Measurements from ENCODE around the gene CCT7.
A peak's percentile ranks its signal among the peaks of the same experiment; 100 is the strongest.

Gene CCT7

DNA sequence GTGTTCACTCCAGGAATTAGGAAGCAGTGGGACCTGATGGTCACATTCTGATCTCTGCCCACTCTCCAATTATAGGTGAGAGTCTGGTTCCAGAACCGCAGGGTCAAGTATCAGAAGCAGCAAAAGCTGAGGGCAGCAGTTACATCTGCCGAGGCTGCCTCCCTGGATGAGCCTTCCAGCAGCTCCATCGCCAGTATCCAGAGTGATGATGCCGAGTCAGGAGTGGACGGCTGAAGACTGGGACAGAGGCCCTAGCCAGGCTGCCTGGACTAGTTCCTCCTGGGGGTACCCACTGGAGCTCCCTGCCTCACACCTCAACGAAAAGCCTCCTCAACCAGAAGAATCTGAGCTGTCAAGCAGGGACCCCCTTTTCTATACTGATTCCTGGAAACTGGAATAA is 23.4 kb upstream of the CCT7 start:
- TF ChIP-seq, protein P1, sequence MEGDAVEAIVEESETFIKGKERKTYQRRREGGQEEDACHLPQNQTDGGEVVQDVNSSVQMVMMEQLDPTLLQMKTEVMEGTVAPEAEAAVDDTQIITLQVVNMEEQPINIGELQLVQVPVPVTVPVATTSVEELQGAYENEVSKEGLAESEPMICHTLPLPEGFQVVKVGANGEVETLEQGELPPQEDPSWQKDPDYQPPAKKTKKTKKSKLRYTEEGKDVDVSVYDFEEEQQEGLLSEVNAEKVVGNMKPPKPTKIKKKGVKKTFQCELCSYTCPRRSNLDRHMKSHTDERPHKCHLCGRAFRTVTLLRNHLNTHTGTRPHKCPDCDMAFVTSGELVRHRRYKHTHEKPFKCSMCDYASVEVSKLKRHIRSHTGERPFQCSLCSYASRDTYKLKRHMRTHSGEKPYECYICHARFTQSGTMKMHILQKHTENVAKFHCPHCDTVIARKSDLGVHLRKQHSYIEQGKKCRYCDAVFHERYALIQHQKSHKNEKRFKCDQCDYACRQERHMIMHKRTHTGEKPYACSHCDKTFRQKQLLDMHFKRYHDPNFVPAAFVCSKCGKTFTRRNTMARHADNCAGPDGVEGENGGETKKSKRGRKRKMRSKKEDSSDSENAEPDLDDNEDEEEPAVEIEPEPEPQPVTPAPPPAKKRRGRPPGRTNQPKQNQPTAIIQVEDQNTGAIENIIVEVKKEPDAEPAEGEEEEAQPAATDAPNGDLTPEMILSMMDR (IDR thresholded peaks at IDR 0.05) = no peak
- no peak for DNase-seq
- Histone ChIP-seq H3K9me3 (no peaks in the 10 kb centered on the region), H3K36me3 (no peaks in the 10 kb centered on the region), H3K27me3 (no peaks in the 10 kb centered on the region), H3K4me3 (no peak overlapping the region), H3K4me1 (peaks cover 0 to 36% (median 21%) of the 10 kb centered on the region in 4 donors), H3K27ac (no peak overlapping the region)
- intact Hi-C loops (cut with DNase I; ENCODE audit: low total_unique reads) = no loop called here

DNA sequence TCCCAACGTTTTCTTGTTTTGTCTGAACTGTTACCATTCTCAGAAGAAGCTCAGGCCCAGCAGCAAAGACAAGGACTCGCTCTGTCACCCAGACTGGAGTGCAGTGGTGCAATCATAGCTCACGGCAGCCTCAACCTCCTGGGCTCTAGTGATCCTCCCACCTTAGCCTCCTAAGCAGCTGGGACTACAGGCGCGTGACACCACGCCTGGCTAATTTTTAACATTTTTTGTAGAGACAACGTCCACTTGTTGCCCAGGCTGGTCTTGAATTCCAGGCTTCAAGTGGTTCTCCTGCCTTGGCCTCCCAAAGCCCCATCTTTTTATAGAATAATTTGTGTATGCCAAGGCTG is 22.0 kb upstream of the CCT7 start:
- Histone ChIP-seq H3K4me3 (no peak overlapping the region), H3K27me3 (no peaks in the 10 kb centered on the region), H3K9me3 (no peaks in the 10 kb centered on the region), H3K27ac (peak overlapping the region; percentile 71 to 73), H3K36me3 (no peaks in the 10 kb centered on the region), H3K4me1 (peaks cover 0 to 36% (median 21%) of the 10 kb centered on the region in 4 donors)
- no peak for DNase-seq
- TF ChIP-seq, protein P1 (IDR thresholded peaks at IDR 0.05) = no peak
- intact Hi-C loops (cut with DNase I; ENCODE audit: low total_unique reads) = loop anchor here (2.0 kb wide), 1 partner anchor 35 kb away; no protein-coding TSS in a partner anchor

DNA sequence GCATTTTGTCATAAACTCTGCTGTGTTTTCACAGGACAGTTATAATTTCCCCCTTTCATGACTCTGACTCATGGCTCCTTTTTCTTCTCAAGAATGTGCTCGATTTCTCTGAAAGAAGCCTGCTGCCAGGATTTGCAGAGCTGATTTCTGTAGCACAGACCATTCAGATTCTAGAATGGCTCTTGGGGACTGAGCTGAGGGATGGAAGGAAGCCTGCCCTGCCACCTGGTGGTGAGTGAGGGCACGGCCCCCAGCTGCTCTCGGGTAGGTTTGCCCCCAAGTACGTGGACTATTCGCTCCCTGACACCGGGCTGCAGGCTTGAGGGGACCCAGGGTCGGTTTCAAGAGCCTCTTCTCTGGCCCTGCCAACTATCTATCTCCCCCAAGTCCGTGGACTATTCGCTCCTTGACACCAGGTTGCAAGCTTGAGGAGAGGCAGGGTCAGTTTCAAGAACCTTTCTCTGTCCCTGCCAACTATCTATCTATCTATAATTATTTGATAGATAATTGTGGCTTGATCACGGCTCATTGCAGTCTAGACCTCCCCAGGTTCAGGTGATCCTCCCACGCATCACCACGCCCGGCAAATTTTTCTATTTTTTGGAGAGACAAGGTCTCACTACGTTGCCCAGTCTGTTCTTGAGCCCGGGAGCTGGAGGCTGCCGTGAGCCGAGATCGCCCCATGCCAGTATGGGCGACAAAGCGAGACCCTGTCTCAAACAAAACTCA is 21.5 kb upstream of the CCT7 start:
- TF ChIP-seq, protein P1 (IDR thresholded peaks at IDR 0.05) = peak; percentile 92 to 95
- Histone ChIP-seq H3K27me3 (no peaks in the 10 kb centered on the region), H3K36me3 (no peaks in the 10 kb centered on the region), H3K27ac (peak overlapping the region; percentile 71 to 73), H3K4me3 (no peak overlapping the region), H3K4me1 (peaks cover 0 to 36% (median 21%) of the 10 kb centered on the region in 4 donors), H3K9me3 (no peaks in the 10 kb centered on the region)
- DNase-seq = peak; percentile 69 to 89
- intact Hi-C loops (cut with DNase I; ENCODE audit: low total_unique reads) = loop anchor here (2.0 kb wide), 1 partner anchor 36 kb away; no protein-coding TSS in a partner anchor

DNA sequence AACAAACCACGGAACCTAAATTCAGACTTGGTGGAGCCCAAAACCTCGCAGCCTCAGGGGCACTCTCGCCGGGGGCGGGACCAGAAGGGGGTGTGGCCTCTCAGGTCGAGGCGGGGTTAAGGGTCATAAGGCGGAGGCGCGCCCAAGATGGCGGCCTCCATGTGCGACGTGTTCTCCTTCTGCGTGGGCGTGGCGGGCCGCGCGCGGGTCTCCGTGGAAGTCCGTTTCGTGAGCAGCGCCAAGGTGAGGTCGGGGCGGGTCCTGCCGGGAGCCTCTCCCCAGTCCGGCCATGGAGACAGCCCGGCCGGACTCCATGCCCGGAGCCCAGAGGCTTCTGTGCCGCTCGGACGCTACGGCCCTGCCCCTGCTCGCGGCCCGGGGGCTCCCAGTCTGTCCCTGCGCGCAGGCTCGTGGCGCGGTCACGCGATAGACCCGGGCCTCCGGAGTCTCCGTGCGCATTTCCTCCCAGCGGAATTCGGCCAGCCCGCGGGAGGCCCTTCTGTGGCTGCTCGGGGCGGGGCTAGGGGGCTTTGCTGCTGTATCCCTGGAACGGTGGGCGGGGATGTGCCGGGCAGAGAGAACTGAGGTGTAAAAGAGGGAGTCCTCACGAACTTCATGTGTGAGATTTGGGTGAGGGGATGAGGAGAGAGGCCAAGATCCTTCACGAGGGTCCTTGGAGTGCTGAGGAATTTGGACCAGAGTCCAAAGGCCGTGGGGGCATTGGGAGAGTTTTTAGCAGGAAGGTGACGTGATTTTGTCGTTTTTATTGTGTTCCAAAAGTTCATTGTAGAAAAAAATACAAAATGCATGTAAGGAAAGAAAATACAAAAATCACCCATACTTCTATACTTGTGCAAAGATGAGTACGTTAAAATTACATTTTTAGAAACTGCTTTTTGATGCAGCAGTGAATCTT is 19.7 kb upstream of the CCT7 start, which contains the start of gene SMYD5:
TSS of gene SMYD5 (plus strand) at position 126 of the 916 bp plus-strand sequence. CDS start at position 148, 22 bp downstream.
- DNase-seq = peak; percentile 85 to 90
- Histone ChIP-seq H3K36me3 (peaks cover 0 to 9% (median 0%) of the 10 kb centered on the region in 3 donors), H3K9me3 (no peaks in the 10 kb centered on the region), H3K27ac (peak within 1 kb of the TSS; percentile 71 to 73), H3K4me1 (peaks cover 0 to 36% (median 21%) of the 10 kb centered on the region in 4 donors), H3K27me3 (no peaks in the 10 kb centered on the region), H3K4me3 (peak within 1 kb of the TSS; percentile 63 to 79)
- TF ChIP-seq, protein P1 (IDR thresholded peaks at IDR 0.05) = no peak
- intact Hi-C loops (cut with DNase I; ENCODE audit: low total_unique reads) = no loop called here

DNA sequence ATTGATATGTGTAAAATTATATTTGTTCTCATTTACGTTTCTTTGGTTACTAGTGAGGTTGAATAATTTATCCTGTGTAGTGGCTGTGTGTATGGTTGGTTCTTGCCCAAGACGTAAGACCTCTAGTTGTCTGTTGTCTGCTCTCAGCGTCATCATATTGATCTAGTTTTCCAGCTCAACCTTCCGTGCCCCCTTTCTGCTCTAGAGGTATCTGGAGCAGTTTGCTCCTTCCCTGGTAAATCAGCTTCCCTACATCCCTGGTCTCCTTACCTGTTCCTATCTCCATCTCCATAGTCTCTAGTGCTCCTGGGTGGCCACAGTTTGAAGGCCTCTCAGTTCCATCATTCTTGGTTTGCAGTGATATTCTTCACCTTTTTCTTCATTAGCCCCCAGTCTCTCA is 18.9 kb upstream of the CCT7 start:
- TF ChIP-seq, protein P1 (IDR thresholded peaks at IDR 0.05) = no peak
- H3K4me1 ChIP-seq = peaks cover 0 to 36% (median 21%) of the 10 kb centered on the region in 4 donors
- no peaks in the 10 kb centered on the region for H3K27me3 ChIP-seq
- H3K4me3 ChIP-seq = no peak overlapping the region
- peaks cover 0 to 17% (median 0%) of the 10 kb centered on the region in 3 donors for H3K36me3 ChIP-seq
- DNase-seq = no peak
- no peaks in the 10 kb centered on the region for H3K9me3 ChIP-seq
- H3K27ac ChIP-seq = peak overlapping the region in 1 of 2 donors; percentile 71
- intact Hi-C loops (cut with DNase I; ENCODE audit: low total_unique reads) = no loop called here

Data from tibial artery (tissue), 4 donors.